Left lung (tissue), 10 donors: ENCODE data around the gene PRKG1. TPM values are rescaled to one million over a fixed set of nuclear protein-coding genes. Genes with fewer than 3 reads are reported as not detected.

Experiments used
- ATAC-seq: fragments of 200-7000 bp; cut with Tn5 transposase; one replicate; pipeline ENCODE4 v1.9.1; 2020; ENCODE audit warnings: moderate library complexity
- DNase-seq, 4 donors: peaks; one replicate each; pipeline ENCODE4 v3.0.0-alpha.2; 2013 to 2020
- H3K27ac ChIP-seq, 2 donors: fragments of 200-600 bp; sonication (generic) in 1 of 2; one replicate each; pipeline versions ENCODE4 v1.5.0 to v1.8.0; 2020 to 2021
- H3K27me3 ChIP-seq, 2 donors: fragments of 200-600 bp; sonication (generic) in 1 of 2; one replicate each; pipeline versions ENCODE4 v1.5.0 to v1.8.0; 2020 to 2021
- H3K36me3 ChIP-seq, 2 donors: fragments of 200-600 bp; sonication (generic) in 1 of 2; one replicate each; pipeline versions ENCODE4 v1.5.0 to v1.8.0; 2020 to 2021
- H3K4me1 ChIP-seq, 2 donors: fragments of 200-600 bp; one replicate each; pipeline ENCODE4 v1.8.0; 2021
- H3K4me3 ChIP-seq, 2 donors: fragments of 200-600 bp; sonication (generic) in 1 of 2; one replicate each; pipeline versions ENCODE4 v1.5.0 to v1.8.0; 2020 to 2021; ENCODE audit warnings: mild to moderate bottlenecking in 1 of 2
- H3K9me3 ChIP-seq, 2 donors: fragments of 200-600 bp; sonication (generic) in 1 of 2; one replicate each; pipeline versions ENCODE4 v1.5.0 to v1.8.0; 2020 to 2021
- CTCF ChIP-seq, 2 donors: fragments of 200-600 bp; sonication (generic) in 1 of 2; IDR thresholded peaks; one replicate each; pipeline versions ENCODE4 v1.5.0 to v1.8.0; 2021; ENCODE audit warnings: antibody characterized with exemption in 2 of 2
- intact Hi-C, 2 donors: fragments of 100-400 bp; cut with DNase I; formaldehyde crosslinking; loops; one replicate each; pipeline versions ENCODE4 v1.11.2 to v1.14.2; 2022
- polyA plus RNA-seq, 6 donors: library from polyadenylated mRNA; unstranded; fragments of 120-200 nt; gene quantifications; one replicate each; pipeline ENCODE4 v1.2.1, GENCODE V29; 2013; ENCODE audit not compliant: insufficient read length in 6 of 6
- total RNA-seq, 2 donors: library from RNA; stranded (reverse); fragmentation: NEBNext Ultra II Directional; extraction: Animal tissue kit (Norgen Biotek cat#: 25700); gene quantifications; one replicate each; pipeline ENCODE4 v1.2.1, GENCODE V29; 2021
- donor health status: DM: no; HTN: yes; CAD: no.
- donor health status: DM: no; HTN: no; CAD: no.

The PRKG1 gene
- total and polyA plus RNA-seq, 8 donors = 15.6 to 29.0 (median 17.8) TPM

- no peak for DNase-seq
Observed at GRCh38 chr10:52040486-52040885, 966.2 kb downstream of the PRKG1 start.

GRCh38 chr10:52043811-52044210, 969.5 kb downstream of the PRKG1 start:
- Histone ChIP-seq H3K4me1 (no peaks in the 10 kb centered on the region), H3K27ac (no peak overlapping the region), H3K36me3 (no peaks in the 10 kb centered on the region), H3K27me3 (no peaks in the 10 kb centered on the region), H3K4me3 (no peak overlapping the region), H3K9me3 (no peaks in the 10 kb centered on the region)
- intact Hi-C loops = no loop called here
- ATAC-seq (no peak), DNase-seq (no peak)
- TF ChIP-seq CTCF (IDR thresholded peaks at IDR 0.05) = no peak

More at GRCh38 chr10:52040486-52040885, 966.2 kb downstream of the PRKG1 start:
- no peak for TF ChIP-seq CTCF (IDR thresholded peaks at IDR 0.05)
- Histone ChIP-seq H3K9me3 (no peaks in the 10 kb centered on the region), H3K27ac (no peak overlapping the region), H3K27me3 (no peaks in the 10 kb centered on the region), H3K36me3 (no peaks in the 10 kb centered on the region), H3K4me3 (no peak overlapping the region), H3K4me1 (no peaks in the 10 kb centered on the region)
- intact Hi-C loops = no loop called here
- ATAC-seq = no peak

- Histone ChIP-seq H3K27ac (no peak overlapping the region), H3K4me1 (no peaks in the 10 kb centered on the region), H3K9me3 (no peaks in the 10 kb centered on the region), H3K36me3 (no peaks in the 10 kb centered on the region), H3K4me3 (no peak overlapping the region), H3K27me3 (no peaks in the 10 kb centered on the region)
- ATAC-seq = no peak
- no peak for TF ChIP-seq CTCF (IDR thresholded peaks at IDR 0.05)
- DNase-seq = no peak
- intact Hi-C loops = no loop called here
Observed at GRCh38 chr10:52048051-52048450, 973.8 kb downstream of the PRKG1 start.

GRCh38 chr10:52050429-52051047, 976.3 kb downstream of the PRKG1 start:
- H3K36me3 ChIP-seq = no peaks in the 10 kb centered on the region
- H3K27ac ChIP-seq = no peak overlapping the region
- no peaks in the 10 kb centered on the region for H3K27me3 ChIP-seq
- intact Hi-C loops = no loop called here
- no peak for TF ChIP-seq CTCF (IDR thresholded peaks at IDR 0.05)
- no peaks in the 10 kb centered on the region for H3K4me1 ChIP-seq
- no peak overlapping the region for H3K4me3 ChIP-seq
- ATAC-seq (no peak), DNase-seq (no peak)
- no peaks in the 10 kb centered on the region for H3K9me3 ChIP-seq

GRCh38 chr10:52053497-52053896, 979.2 kb downstream of the PRKG1 start:
- no peak for ATAC-seq
- intact Hi-C loops = no loop called here
- no peaks in the 10 kb centered on the region for H3K9me3 ChIP-seq
- TF ChIP-seq CTCF (IDR thresholded peaks at IDR 0.05) = no peak
- no peak overlapping the region for H3K27ac ChIP-seq
- no peaks in the 10 kb centered on the region for H3K27me3 ChIP-seq
- H3K4me1 ChIP-seq = no peaks in the 10 kb centered on the region
- DNase-seq = no peak
- no peaks in the 10 kb centered on the region for H3K36me3 ChIP-seq
- no peak overlapping the region for H3K4me3 ChIP-seq
